HG03060 (cell line): Measurements from ENCODE around the gene ACTL10.
"Not testable (repeated sequence)": the region's sequence is repeated elsewhere in the genome, so short reads cannot be mapped to it uniquely, and the experiment has no call there.

Experiments used
- ATAC-seq: cut with Tn5 transposase; IDR thresholded peaks from one replicate; pipeline ENCODE4 v1.9.1; 2021; ENCODE audit warnings: low read depth, moderate number of reproducible peaks; ENCODE audit not compliant: unreplicated experiment

Gene ACTL10

GRCh38 chr20:33666293-33667244 lies at the start of gene ACTL10:
Gene ACTL10 (plus strand): TSS chr20:33666943. CDS start chr20:33667498, 555 bp downstream.
- peak; percentile 70 for ATAC-seq

GRCh38 chr20:33621717-33622400 lies 44.9 kb upstream of the ACTL10 start:
- ATAC-seq = no peak

GRCh38 chr20:33622705-33623365 lies 43.9 kb upstream of the ACTL10 start:
- ATAC-seq = no peak

GRCh38 chr20:33624399-33624798 lies 42.3 kb upstream of the ACTL10 start:
- ATAC-seq = no peak

- ATAC-seq = no peak
These were observed 40.6 kb upstream of the ACTL10 start for GRCh38 chr20:33626190-33626589.

GRCh38 chr20:33627577-33628216 lies 39.0 kb upstream of the ACTL10 start:
- no peak for ATAC-seq

- ATAC-seq = no peak
These were observed 37.2 kb upstream of the ACTL10 start for GRCh38 chr20:33629533-33629932.

- ATAC-seq = no peak
These were observed 36.8 kb upstream of the ACTL10 start for GRCh38 chr20:33629979-33630378.

GRCh38 chr20:33630507-33630906 lies 36.2 kb upstream of the ACTL10 start:
- ATAC-seq = no peak

- ATAC-seq = not testable (repeated sequence)
These were observed 34.8 kb upstream of the ACTL10 start for GRCh38 chr20:33631910-33632309.

- ATAC-seq = no peak
These were observed 31.4 kb upstream of the ACTL10 start for GRCh38 chr20:33635341-33635740.

GRCh38 chr20:33636776-33637175 lies 30.0 kb upstream of the ACTL10 start:
- ATAC-seq = no peak

GRCh38 chr20:33640287-33640686 lies 26.5 kb upstream of the ACTL10 start:
- ATAC-seq = no peak

GRCh38 chr20:33644313-33645071 lies 22.3 kb upstream of the ACTL10 start:
- no peak for ATAC-seq

GRCh38 chr20:33645072-33645358 lies 21.7 kb upstream of the ACTL10 start:
- ATAC-seq = no peak

GRCh38 chr20:33645396-33645795 lies 21.3 kb upstream of the ACTL10 start:
- no peak for ATAC-seq

- ATAC-seq = no peak
These were observed 20.6 kb upstream of the ACTL10 start for GRCh38 chr20:33646191-33646590.

GRCh38 chr20:33646959-33647602 lies 19.7 kb upstream of the ACTL10 start:
- not testable (repeated sequence) for ATAC-seq

GRCh38 chr20:33647603-33648395 lies 18.9 kb upstream of the ACTL10 start:
- ATAC-seq = no peak
